IPS DF 4.7 (cell line): ENCODE data around the gene TGOLN2.
"Not testable (repeated sequence)": the region's sequence is repeated elsewhere in the genome, so short reads cannot be mapped to it uniquely, and the experiment has no call there.

Experiments
- DNase-seq: peaks from one replicate; pipeline ENCODE4 v3.0.0-alpha.2; 2013; ENCODE audit warnings: low spot score; ENCODE audit errors: extremely low read depth

TGOLN2 gene

GRCh38 chr2:85340034-85340892 is 12.5 kb upstream of the TGOLN2 start:
- DNase-seq, result no peak

- DNase-seq, result no peak
Measured at GRCh38 chr2:85334928-85335327, 7.1 kb upstream of the TGOLN2 start.

GRCh38 chr2:85333877-85334276 is 6.1 kb upstream of the TGOLN2 start:
- not testable (repeated sequence) for DNase-seq

- DNase-seq, result no peak
Measured at GRCh38 chr2:85330839-85331636, 3.2 kb upstream of the TGOLN2 start.

- DNase-seq, result not testable (repeated sequence)
Measured at GRCh38 chr2:85329701-85330100, 1.9 kb upstream of the TGOLN2 start.

GRCh38 chr2:85329181-85329651 is 1.4 kb upstream of the TGOLN2 start:
- DNase-seq, result no peak

- DNase-seq, result no peak
Measured at GRCh38 chr2:85327160-85327821, 498 bp downstream of the TGOLN2 start.

GRCh38 chr2:85326406-85327159 is 1.2 kb downstream of the TGOLN2 start:
- DNase-seq, result no peak

- no peak for DNase-seq
Measured at GRCh38 chr2:85325466-85325811, 2.4 kb downstream of the TGOLN2 start.

GRCh38 chr2:85324639-85325465 is 2.9 kb downstream of the TGOLN2 start:
- DNase-seq, result no peak

GRCh38 chr2:85323988-85324367 is 3.8 kb downstream of the TGOLN2 start:
- DNase-seq, result not testable (repeated sequence)

- no peak for DNase-seq
Measured at GRCh38 chr2:85323351-85323987, 4.3 kb downstream of the TGOLN2 start.

- no peak for DNase-seq
Measured at GRCh38 chr2:85319796-85320195, 8.0 kb downstream of the TGOLN2 start.

- no peak for DNase-seq
Measured at GRCh38 chr2:85318222-85319074, 9.3 kb downstream of the TGOLN2 start.

GRCh38 chr2:85315921-85316320 is 11.9 kb downstream of the TGOLN2 start:
- not testable (repeated sequence) for DNase-seq

- DNase-seq, result no peak
Measured at GRCh38 chr2:85314884-85315242, 12.9 kb downstream of the TGOLN2 start.

- no peak for DNase-seq
Measured at GRCh38 chr2:85312404-85312803, 15.4 kb downstream of the TGOLN2 start.

- DNase-seq, result no peak
Measured at GRCh38 chr2:85310330-85310729, 17.5 kb downstream of the TGOLN2 start.
